Epithelial cell of esophagus (primary cell): ENCODE measurements around the gene OPHN1.
A peak's percentile ranks its signal among the peaks of the same experiment; 100 is the strongest.

Source experiments
- DNase-seq: peaks from one replicate; pipeline ENCODE4 v3.0.0; 2010; ENCODE audit warnings: low read depth
- H3K4me3 ChIP-seq: 2 replicates; pipeline ENCODE4 v1.5.1; 2011; ENCODE audit warnings: mild to moderate bottlenecking, low read length, control low read depth
- CTCF ChIP-seq: IDR thresholded peaks from 2 replicates; pipeline ENCODE4 v1.5.1; 2011; ENCODE audit warnings: low read depth, mild to moderate bottlenecking, low read length, control low read depth, inconsistent platforms; ENCODE audit not compliant: insufficient read depth; ENCODE audit errors: missing control alignments

OPHN1 gene

GRCh38 chrX:68372665-68373064, 60.6 kb downstream of the OPHN1 start:
- DNase-seq: no peak
- H3K4me3 ChIP-seq: no peak overlapping the region
- no peak for TF ChIP-seq CTCF

GRCh38 chrX:68369559-68369958, 63.7 kb downstream of the OPHN1 start:
- no peak for DNase-seq
- no peak for TF ChIP-seq CTCF
- no peak overlapping the region for H3K4me3 ChIP-seq

- DNase-seq: no peak
- TF ChIP-seq CTCF: no peak
- no peak overlapping the region for H3K4me3 ChIP-seq
Measured at GRCh38 chrX:68365341-68365740, 68.0 kb downstream of the OPHN1 start.

GRCh38 chrX:68363984-68364383, 69.3 kb downstream of the OPHN1 start:
- no peak for TF ChIP-seq CTCF
- no peak for DNase-seq
- no peak overlapping the region for H3K4me3 ChIP-seq

- H3K4me3 ChIP-seq: no peak overlapping the region
- DNase-seq: no peak
- no peak for TF ChIP-seq CTCF
Measured at GRCh38 chrX:68358679-68359078, 74.6 kb downstream of the OPHN1 start.

DNA sequence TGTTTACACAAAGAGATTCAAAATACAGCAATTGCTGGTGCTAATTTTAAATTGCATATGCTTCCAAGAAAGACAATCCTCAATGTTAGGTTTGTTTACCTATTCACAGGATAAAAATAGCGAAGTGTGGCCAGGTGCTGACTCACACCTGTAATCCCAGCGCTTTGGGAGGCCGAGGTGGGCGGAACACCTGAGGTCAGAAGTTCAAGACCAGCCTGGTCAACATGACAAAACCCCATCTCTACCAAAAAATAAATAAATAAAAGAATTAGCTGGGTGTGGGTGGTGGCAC, 77.7 kb downstream of the OPHN1 start:
- no peak for TF ChIP-seq CTCF
- H3K4me3 ChIP-seq: no peak overlapping the region
- peak; percentile 5 for DNase-seq

DNA sequence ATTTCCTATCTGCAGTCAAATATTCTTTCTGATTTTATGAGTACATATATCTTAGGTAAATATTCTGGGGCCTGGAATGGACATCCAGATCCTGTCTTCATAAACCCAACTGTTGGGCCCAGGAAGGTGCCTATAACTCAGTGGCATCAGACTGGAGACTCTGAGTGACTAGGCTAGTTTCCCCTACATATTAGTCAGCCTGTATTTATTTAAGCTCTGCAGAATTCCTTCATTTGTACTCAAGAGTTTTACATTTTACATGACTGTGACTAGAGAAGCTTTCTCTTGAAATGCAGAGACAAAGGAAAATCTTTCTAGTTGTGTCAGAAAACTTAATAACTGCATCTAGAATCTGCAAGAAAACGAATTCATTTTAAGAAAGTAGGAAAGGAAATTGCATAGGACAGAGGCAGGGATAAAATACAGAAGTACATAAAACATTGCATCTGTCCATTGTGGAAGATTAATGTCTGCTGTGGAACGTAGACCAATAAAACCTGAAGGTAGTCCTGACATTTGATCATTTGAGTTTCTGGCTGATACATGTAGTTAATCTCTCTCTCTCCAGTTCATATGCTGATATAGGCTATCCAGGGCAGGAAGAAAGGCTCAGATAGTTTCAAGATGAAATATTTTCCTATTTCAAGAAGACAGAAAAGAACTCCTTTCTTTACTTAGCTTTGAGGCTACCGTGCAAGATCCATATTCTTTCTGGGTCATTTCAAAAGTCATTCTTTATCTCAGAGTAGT, 78.2 kb downstream of the OPHN1 start:
- no peak for TF ChIP-seq CTCF
- DNase-seq: peak; percentile 2
- no peak overlapping the region for H3K4me3 ChIP-seq
